Breast epithelium (tissue), 3 donors: Measurements from ENCODE around the gene PTPN14.

Source experiments
- POLR2A ChIP-seq: fragments of 450-650 bp; IDR thresholded peaks from one replicate; pipeline ENCODE4 v1.6.1; 2016; ENCODE audit warnings: antibody characterized with exemption, mild to moderate bottlenecking, moderate library complexity
- TF ChIP-seq, protein P1 (sequence below), 3 donors: fragments of 450-650 bp; IDR thresholded peaks; one replicate each; pipeline ENCODE4 v1.5.1; 2016 to 2017; ENCODE audit warnings: antibody characterized with exemption in 3 of 3, mild to moderate bottlenecking in 3 of 3, moderate library complexity in 3 of 3

DNA sequence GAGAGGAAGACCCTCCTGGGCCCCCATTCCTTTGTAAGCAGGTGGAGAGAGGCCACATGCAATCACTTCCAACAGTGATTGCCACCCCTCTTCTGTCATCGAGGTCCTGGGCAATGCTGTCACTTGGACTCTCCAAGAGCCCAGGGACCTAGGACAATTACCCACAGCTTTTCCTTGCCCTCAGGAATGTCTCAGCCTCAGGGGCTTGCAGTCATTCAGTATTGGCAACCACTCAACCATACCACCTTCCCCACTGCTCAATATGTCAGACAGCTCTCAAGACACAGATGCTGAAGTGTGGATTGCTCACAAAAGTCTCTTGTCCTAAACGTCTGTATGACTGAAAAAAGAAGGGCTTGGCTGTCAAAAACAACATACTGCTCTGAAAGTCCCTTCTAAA, 87.8 kb downstream of the PTPN14 start:
- TF ChIP-seq, protein P1, sequence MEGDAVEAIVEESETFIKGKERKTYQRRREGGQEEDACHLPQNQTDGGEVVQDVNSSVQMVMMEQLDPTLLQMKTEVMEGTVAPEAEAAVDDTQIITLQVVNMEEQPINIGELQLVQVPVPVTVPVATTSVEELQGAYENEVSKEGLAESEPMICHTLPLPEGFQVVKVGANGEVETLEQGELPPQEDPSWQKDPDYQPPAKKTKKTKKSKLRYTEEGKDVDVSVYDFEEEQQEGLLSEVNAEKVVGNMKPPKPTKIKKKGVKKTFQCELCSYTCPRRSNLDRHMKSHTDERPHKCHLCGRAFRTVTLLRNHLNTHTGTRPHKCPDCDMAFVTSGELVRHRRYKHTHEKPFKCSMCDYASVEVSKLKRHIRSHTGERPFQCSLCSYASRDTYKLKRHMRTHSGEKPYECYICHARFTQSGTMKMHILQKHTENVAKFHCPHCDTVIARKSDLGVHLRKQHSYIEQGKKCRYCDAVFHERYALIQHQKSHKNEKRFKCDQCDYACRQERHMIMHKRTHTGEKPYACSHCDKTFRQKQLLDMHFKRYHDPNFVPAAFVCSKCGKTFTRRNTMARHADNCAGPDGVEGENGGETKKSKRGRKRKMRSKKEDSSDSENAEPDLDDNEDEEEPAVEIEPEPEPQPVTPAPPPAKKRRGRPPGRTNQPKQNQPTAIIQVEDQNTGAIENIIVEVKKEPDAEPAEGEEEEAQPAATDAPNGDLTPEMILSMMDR (IDR thresholded peaks at IDR 0.05), result no peak
- no peak for TF ChIP-seq POLR2A
